AG20443 (cell line): ENCODE data around the gene CNN3.

Experiments used
- DNase-seq: peaks from one replicate; pipeline ENCODE4 v3.0.0; 2012; ENCODE audit warnings: low spot score, mixed read lengths

Gene CNN3

GRCh38 chr1:94887603-94888171, 39.2 kb downstream of the CNN3 start:
- DNase-seq = no peak

- no peak for DNase-seq
These were observed 39.8 kb downstream of the CNN3 start for GRCh38 chr1:94887106-94887505.

- DNase-seq = no peak
These were observed 40.5 kb downstream of the CNN3 start for GRCh38 chr1:94886361-94886760.

GRCh38 chr1:94884507-94884906, 42.4 kb downstream of the CNN3 start:
- peak; percentile 25 for DNase-seq

GRCh38 chr1:94884106-94884505, 42.8 kb downstream of the CNN3 start:
- peak; percentile 79 for DNase-seq

- DNase-seq = peak; percentile 68
These were observed 43.2 kb downstream of the CNN3 start for GRCh38 chr1:94883691-94884090.

- no peak for DNase-seq
These were observed 48.6 kb downstream of the CNN3 start for GRCh38 chr1:94878329-94878728.

- peak; percentile 29 for DNase-seq
These were observed 50.5 kb downstream of the CNN3 start for GRCh38 chr1:94876362-94876761.

- no peak for DNase-seq
These were observed 51.1 kb downstream of the CNN3 start for GRCh38 chr1:94875794-94876193.

GRCh38 chr1:94874423-94874822, 52.5 kb downstream of the CNN3 start:
- DNase-seq = no peak

GRCh38 chr1:94873520-94874351, 53.2 kb downstream of the CNN3 start:
- DNase-seq = peak; percentile 62

- DNase-seq = no peak
These were observed 54.0 kb downstream of the CNN3 start for GRCh38 chr1:94872771-94873495.

- no peak for DNase-seq
These were observed 55.9 kb downstream of the CNN3 start for GRCh38 chr1:94871031-94871430.

GRCh38 chr1:94866164-94866807, 60.6 kb downstream of the CNN3 start:
- no peak for DNase-seq

GRCh38 chr1:94865360-94865759, 61.5 kb downstream of the CNN3 start:
- peak; percentile 56 for DNase-seq

GRCh38 chr1:94864821-94865220, 62.1 kb downstream of the CNN3 start:
- no peak for DNase-seq

- peak; percentile 77 for DNase-seq
These were observed 63.0 kb downstream of the CNN3 start for GRCh38 chr1:94863919-94864318.

GRCh38 chr1:94863297-94863911, 63.5 kb downstream of the CNN3 start:
- DNase-seq = peak; percentile 49

- DNase-seq = no peak
These were observed 64.2 kb downstream of the CNN3 start for GRCh38 chr1:94862718-94863117.

GRCh38 chr1:94859174-94859573, 67.7 kb downstream of the CNN3 start:
- DNase-seq = no peak

- DNase-seq = no peak
These were observed 68.6 kb downstream of the CNN3 start for GRCh38 chr1:94858276-94858675.

GRCh38 chr1:94856868-94857267, 70.0 kb downstream of the CNN3 start:
- DNase-seq = no peak
